HUDEP-2 (cell line): Measurements from ENCODE around the gene PHLDA3.
A peak's percentile ranks its signal among the peaks of the same experiment; 100 is the strongest.

Experiments used
- DNase-seq, 76 experiments: peaks; one replicate each; lab custom pipeline; 2025; ENCODE audit not compliant: unreplicated experiment in 76 of 76; lab: John Stamatoyannopoulos, UW

Gene PHLDA3

DNA sequence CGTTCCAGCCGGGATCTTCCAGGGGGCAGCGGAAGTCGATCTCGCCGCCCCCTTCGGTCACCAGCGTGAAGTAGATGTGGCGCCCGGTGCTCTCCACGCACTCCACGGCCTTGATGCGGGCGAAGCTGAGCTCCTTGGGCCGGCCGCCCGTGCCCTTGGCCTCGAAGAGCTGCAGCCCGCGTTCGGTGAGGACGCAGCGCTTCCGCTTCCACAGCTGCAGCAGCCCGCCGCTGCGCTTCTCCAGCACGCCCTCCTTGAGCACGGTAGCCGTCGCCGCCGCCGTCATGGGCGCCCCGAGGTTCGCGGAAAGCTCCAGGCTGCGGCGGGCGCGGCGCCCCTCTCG lies 516 bp downstream of the PHLDA3 start:
- DNase-seq = no peak

DNA sequence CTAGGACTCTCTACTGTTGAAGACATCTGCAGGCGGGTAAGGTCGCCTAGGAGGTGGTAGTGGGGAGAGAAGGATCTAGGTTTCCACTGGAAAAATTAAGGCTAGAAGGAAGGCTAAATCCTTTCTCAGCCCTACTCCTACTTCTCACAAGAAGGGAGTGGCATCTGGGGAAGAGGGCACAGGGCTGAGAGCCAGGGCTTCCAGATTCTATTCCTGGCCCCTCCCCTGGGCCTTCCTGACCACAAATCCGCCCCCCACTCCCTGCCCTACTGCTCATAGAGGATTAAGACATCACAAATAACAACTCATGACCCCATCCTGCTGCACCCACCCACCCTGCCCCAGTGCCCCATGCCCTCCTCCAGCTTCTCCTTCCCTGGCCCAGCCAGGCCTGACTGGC lies 2.5 kb downstream of the PHLDA3 start:
- DNase-seq = no peak

DNA sequence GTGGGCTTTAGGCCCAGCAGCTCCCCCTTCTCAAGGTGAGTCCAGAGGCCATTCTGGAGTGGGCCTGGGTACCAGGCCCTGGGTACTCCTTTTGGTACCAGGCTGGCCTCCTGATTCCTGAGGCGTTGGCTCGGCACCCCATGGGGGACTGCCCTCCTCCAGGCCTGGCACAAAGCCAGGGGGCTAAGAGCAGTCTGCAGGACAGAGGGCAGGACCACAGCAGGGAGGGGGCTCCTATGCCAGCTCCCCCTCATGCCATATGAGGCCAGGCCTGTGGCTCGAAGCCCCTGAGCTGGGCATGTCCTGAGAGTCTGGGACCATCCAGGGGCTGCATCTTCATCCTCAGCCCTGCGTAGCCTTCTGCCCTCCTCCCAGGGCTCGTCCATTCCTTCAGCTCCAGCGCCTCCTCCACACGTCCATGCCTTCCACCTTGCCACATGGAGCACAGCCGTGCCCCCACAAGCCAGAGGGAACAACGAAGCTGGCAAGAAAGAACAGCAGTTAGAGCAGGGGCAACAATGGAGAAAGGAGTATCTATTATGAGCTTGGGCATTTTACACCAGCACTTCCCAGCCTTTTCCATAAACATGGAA lies 3.2 kb downstream of the PHLDA3 start:
- DNase-seq = no peak

DNA sequence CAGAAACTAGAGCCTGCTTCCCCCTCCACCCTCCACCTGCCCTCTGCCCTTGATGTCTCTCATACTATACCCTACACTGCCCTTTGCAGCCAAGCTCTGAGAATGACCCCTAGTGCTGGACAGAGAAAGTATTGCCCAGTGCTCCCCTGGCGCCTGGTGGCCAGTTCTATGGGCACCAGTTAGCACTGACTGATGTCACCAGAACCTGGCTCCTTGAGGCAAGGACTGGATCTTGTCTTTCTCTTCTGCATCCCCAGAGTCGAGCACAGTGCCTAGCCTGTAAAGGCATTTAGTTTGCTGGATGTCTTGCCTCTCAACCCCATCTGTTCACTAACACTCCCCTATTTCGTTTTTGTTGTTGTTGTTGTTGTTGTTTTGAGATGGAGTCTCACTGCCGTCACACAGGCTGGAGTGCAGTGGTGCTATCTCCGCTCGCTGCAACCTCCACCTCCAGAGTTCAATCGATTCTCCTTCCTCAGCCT lies 5.9 kb downstream of the PHLDA3 start:
- DNase-seq = peak in 2 of 76 experiments; percentile 2 to 6

DNA sequence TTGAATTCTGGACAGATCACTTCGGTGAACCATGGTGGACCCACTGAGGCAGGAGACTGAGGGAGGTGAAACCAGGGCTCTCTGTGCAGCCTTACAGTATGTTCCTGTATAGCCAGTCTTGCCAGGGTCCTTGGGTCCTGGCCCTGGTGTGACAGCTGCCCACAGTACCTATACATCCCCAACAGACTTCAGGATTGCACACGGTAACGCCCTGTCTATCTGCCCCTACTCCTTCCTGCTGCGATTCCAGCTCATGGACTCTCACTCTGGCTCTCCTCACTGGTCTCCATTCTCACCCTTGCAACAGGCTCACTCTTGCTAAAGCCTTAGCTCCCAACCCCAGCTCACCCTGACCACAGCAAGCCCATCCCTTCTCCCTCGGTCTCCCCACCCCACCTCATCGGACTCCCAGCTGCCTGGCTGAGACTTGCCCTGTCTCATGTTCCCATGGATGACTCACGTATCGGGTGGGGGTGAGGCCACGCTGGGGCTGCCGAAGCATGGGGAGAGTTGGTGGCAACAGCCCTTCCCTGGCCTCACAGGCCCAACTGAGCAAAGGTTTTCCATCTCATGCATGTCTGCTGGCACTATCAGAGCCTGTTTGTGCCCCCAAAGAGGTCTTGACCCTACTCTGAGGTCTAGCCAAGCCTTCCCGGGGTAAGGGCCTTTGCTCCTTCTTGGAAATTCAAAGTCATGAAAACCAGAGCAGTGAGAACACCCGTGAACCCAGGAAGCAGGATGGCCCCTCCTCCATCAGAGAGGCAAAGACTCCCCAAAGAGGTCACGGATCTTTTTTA lies 7.1 kb downstream of the PHLDA3 start:
- DNase-seq = peak in 5 of 76 experiments; percentile 4 to 32 (median 11)

DNA sequence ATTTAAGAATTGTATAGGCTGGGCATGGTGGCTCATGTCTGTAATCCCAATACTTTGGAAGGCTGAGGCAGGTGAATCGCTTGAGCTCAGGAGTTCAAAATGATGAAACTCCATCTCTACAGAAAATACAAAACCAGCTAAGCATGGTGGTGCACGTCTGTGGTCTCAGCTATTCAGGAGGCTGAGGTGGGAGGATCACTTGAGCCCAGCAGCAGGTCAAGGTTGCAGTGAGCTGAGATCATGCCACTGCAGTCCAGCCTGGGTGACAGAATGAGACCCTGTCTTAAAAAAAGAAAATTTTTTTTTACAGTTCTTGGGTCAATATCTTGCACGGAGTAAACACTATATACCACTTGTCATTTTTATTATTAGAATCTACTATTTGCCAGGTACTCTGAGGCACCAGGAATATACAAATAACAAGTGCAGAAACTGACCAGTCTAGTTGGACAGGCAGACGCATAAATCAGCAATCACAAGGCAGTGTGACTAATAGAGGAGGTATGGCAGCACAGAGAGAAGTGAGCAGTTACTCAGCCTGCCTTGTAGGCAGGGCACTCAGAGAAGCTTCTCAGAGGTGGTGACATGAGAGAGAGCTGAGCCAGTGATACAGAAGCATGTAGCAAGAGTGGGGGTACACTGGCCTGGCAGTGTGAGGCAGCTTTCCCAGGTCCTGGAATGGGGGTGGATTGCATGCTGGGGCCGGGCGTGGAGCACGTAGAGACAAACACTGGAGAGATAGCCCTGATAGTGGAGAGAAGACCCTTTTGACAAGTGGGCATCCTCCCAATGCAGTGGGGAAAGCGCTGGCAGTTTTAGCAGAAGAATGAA lies 8.0 kb downstream of the PHLDA3 start:
- DNase-seq = no peak

DNA sequence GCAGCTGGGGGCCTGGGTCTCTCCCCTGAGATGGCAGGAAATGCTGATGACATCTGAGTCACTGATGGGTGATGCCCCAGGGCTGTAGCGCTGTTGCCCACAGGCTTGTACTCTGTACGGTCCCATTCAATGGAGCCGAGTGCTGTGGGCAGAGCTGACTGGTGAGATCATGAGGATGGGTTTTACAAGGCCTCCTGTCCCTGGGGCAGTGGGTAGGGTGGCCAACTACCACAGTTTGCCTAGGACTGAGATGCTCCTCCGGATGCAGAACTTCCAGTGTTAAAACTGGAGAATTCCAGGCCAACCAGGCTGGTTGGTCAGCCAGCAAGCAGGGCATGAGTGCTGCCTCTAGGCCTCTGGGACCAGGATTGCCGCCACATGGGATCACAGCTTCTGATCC lies 9.2 kb downstream of the PHLDA3 start:
- DNase-seq = no peak

DNA sequence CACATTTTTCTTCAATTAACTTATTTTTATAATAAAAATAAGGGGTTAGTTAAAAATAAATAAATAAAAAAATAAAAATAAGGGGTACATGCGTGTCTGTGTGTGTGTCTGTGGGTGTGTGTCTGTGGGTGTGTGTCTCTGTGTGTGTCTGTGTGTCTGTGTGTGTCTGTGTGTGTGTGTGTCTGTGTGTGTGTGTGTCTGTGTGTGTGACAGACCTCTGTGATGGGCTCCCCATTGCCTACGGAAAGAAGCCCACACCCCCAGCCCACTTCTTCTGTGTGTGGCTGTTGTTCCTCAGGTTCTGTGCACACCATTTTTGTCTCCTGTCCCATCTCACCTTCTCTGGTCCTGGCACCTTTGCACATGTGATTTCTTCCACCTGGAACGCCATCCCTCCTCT lies 9.9 kb downstream of the PHLDA3 start:
- no peak for DNase-seq

DNA sequence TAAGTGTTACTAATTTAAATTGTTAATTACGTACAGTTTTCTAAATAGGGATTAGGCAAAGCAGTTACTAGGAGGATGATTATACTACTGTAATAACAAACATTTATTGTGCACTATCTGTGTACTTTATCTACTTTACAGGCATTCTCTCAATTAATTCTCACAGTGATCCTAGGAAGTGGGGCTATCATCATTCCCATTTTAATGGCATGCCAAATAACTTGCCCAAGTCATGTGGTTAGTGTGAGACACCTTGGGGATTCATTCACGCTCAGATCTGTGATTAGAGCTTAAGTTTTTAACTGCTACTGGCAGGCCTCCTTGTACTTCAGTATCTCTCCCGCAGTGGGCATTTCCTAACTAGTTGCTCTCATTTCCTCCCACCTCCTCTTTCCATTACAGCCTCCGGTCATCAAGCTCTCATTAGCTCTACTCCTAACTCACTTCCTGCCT lies 11.5 kb downstream of the PHLDA3 start:
- DNase-seq = no peak

DNA sequence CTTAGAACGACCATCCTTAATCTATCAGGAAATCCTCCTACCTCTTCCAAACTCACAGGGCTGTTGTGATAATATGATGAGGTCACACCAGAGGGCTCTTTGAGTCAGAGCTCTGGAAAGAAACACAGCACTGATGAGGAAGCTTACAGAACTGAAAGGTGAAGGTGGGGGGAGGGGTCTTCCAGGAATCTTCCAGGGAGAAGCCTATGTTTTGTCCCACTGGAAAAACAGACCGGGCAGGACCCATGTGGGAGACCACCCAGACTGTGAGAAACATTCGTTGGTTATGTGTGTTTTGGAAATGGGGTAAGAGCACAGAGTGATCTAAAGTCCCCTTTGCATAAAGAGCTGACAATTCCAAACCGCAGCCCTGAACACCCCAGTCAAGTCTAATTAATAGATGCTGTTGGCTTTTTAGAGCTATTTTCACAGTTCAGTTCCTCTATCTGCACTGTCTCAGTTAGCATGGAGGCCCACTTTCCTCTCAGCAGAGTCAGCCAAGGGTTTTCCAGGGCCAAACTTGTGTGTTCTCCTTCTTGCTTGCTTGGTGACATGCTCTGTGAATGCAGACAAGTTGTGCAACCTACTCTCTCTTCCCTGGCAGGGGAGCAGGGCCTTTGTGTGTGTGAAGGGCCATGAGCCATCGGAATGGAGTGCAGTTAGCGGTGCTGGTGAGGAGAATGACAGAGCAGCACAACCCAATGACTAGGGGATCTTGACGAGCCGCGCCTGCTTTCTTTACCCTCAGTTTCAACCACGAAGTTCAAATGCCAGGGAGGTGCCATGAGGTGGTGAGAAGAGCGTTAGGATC lies 12.3 kb downstream of the PHLDA3 start:
- DNase-seq = no peak

DNA sequence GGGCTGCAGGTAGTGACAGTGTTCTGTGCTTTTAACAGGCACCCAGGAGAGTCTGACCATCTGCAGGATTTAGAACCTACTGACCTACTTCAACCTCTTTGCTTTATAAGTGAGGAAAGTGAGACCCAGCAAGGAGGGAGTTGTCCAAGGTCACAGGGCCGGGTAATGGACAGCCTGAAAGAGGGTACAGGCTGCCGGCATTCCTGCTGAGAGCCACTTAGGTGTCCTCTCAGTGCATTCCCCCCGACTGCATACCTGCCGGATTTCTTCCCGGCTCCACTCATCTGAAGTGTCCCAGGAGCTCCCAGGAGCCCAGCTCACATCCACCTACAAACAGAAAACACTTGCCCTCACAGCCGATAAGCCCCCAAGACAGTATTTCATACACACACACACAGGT lies 13.9 kb downstream of the PHLDA3 start:
- no peak for DNase-seq

DNA sequence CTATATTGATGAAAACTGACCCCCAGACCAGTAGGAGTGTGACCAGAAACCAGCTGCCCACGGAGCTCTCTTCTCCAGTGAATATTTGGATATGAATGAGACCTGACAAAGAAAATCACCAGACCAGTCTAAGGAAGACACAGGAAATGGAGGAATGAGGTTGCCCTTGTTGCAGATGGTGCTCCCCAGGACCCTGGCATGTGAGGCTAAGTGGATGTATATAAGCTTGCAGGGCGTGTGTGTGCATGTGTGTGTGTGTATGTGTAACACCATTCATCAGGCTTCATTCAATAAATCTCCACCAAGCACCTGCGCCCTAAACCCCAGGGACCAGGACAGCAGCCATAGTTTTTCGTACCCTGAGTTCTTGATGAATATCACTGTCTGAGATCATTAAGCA lies 14.4 kb downstream of the PHLDA3 start:
- DNase-seq = no peak

DNA sequence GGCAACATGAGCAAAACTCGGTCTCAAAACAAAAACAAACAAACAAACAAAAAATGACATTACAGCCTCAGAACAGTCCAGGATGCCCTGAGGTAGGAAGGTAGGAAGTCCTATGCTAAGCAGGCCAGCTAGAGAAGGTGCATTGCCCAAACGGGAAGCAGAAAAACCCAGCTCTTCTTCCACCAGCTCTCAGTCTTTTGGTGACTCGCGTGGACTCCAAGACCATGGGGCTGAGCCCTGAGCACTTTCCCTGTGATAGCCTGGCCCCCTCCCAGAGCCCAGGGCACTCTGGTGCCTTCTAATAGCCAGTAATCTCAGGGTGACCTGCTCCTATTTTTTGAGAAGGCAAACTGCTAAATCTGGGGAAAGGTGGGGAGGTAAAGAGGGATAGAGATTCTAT lies 16.1 kb downstream of the PHLDA3 start:
- DNase-seq = no peak

DNA sequence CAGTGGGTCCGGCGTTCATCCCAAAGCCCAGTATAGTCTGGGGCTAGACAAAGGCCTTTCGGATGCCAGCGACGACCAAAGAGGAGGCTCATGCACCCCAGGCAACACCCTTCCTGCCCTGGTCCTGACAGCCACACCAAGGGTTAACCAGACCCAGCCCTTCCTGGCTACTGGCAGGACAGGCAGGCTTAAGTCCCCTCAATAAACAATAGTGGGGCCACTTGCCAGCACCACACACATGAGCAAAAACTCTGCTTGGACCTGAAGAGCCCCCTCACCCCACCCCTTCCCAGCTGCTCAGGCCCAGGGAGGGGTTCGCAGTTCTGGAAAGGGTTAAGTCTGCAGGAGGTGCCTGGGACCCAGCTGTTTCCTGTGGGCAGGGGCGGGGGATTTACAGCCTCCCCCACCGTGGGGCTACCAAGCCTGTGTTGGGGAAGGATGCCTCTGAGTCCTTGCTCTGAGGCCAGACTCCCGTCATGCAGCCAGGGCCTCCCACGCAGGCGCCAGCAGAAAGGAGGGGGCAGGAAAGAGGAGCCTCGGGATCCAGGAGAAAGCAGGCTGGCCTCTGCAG lies 18.2 kb downstream of the PHLDA3 start:
- DNase-seq = no peak

DNA sequence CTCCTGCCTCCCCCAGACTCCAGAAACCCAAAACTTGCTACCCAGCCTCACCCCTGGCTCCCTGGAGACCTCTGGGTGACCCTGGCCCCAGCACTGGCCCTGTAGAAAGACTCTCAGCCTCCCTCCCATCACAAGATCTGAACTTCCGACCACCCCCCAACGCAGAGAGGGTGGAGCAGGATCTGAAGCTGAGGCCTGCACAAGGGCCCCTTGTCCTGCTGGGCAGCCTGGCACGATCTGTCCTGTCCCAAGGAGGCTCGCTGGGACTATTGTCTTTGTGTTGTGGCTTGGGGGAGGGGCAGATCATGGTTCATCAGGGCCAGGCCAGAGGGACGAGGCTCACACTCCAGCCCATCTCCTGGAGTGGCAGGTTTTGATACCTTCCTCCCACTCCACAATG lies 20.0 kb downstream of the PHLDA3 start:
- no peak for DNase-seq

DNA sequence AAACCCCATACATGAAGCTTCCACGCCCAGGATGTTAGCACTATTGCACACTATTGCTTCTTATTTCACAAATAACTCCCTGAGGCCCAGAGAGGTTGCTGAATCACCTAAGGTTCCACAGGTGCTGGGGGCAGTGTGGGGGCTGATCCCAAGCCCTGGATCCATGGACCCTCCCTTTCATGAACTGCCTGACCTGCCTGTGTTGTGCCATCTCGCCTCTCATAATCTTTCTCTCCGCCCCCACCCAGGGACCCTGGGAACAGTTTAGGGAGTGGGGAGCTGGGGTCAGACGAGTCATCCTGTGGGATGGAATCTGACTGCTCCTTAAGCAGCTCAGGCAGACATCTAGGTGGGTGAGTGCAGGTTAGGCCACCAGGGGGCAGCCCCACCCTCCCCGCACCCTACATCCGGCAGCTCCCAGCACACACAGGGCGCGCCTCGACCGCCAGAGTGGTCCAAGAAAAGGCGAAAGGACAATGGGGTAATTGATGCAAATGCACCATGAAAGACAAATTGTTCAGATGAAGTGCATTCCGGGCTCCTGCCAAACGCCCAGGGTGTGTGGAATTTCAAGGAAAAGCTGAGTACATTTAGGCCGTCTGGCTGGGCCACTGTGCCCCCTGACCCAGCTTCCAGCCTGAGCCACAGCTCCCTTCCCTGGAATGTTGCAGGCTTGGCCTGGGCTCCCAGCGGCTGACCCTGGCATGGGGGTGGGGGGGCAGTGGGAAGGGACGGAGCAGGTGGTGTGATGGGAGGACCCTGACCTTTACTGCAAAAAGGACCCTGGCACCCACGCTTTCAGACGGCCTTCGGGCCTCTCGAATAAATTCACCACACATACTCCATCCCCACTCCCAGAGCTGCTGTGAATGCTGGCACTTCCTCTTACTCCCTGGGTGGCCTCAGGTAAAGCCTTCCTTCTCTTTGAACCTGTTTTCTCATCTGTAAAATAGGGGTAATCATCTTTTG lies 20.8 kb downstream of the PHLDA3 start:
- peak in 42 of 76 experiments; percentile 1 to 61 (median 28) for DNase-seq

DNA sequence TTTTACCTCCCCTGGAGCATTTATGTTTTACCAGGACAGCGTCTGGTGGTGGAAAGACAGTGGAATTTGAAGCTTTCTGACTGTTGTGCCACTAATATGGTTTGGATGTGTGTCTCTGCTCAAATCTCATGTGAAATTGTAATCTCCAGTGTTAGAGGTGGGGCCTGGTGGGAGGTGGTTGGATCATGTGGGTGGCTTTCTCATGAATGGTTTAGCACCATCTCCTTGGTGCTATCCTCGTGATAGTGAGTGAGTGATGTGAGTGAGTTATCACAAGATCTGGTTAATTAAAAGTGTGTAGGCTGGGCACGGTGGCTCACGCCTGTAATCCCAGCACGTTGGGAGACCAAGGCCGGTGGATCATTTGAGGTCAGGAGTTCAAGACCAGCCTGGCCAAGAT lies 23.7 kb downstream of the PHLDA3 start:
- DNase-seq = no peak

DNA sequence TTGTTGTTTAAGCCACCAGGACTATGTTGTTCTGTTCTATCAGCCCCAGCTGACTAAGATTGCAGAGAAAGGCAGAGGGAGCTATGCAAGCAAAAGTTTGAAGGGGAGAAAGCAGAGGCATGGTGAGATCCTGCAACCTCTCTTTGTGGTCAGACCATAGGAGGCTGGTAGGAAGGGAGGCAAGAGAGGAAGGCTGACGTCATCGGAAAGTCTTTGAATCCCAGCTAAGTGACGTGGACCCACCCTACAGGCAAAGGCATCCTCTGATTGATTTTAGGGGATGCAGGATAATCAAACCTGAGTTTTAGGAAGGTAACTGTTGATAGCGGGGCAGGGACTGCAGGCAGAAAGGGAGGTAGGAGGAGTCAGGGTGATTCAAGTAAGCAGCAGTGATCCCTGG lies 24.2 kb downstream of the PHLDA3 start:
- DNase-seq = no peak

DNA sequence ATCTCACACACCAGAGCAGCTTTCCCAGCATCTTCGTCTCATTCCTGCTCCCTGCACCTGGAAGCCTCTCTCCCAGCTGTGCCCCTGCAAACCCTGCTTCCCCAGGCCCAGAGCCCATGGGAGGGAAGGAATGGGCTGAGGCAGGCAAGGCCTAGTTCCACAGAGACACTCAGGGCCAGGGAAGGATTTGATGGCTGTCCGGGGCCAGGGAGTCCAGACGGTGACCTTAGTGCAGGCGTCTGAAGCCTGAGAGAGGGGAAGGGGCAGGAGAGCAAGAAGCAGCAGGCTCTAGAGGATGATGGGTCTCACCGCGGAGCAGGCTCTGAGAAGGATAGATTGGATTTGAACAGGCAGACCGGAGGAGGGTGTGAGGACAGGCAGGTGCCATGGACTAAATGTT lies 25.2 kb downstream of the PHLDA3 start:
- no peak for DNase-seq
